CD1c-positive myeloid dendritic cell (primary cell): ENCODE measurements around the gene BFSP2.

Experiments used
- DNase-seq: peaks from one replicate; pipeline ENCODE4 v3.0.0-alpha.2; 2016; ENCODE audit errors: extremely low spot score

BFSP2 gene

DNA sequence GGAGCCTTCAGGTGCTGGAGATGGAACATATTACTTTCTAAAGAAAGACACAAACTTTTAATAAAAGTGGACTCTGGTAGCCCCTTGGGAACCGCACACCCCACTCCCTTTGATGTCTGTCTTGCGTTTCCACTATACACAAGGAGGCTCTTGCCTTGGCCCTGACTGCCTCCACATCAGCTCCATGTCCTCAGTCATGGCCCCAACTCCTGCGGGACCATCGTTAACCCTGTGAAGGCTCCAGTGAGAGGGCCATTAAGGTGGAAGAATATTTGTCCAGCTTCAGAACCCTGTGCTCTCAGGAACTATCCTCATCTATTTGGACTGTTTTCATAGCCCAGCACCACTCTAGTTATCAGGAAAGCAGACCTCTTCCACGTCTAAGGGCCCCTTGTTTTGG is 16.1 kb upstream of the BFSP2 start:
- no peak for DNase-seq

GRCh38 chr3:133384331-133385027 is 15.4 kb upstream of the BFSP2 start:
- DNase-seq: no peak

GRCh38 chr3:133386876-133387275 is 13.0 kb upstream of the BFSP2 start:
- DNase-seq: no peak

DNA sequence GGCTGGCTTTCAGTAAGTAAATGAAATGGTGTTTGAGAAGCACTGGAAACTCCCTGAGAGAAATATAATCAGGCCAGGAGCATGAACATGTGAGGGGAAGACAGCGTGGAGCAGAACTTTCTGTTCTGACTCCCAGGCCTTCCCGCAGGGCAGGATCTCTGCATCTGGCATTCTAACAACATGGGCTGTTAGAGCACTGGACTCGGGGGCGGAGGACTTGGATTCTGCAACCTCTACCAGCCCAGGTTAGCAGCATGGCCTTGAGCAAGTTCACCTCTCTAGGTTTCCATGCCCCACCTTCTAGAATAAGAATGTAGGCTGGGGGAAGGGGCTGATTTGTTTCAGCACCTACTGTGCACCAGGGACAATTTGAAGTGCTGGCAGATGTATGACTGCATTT is 12.5 kb upstream of the BFSP2 start:
- DNase-seq: no peak

DNA sequence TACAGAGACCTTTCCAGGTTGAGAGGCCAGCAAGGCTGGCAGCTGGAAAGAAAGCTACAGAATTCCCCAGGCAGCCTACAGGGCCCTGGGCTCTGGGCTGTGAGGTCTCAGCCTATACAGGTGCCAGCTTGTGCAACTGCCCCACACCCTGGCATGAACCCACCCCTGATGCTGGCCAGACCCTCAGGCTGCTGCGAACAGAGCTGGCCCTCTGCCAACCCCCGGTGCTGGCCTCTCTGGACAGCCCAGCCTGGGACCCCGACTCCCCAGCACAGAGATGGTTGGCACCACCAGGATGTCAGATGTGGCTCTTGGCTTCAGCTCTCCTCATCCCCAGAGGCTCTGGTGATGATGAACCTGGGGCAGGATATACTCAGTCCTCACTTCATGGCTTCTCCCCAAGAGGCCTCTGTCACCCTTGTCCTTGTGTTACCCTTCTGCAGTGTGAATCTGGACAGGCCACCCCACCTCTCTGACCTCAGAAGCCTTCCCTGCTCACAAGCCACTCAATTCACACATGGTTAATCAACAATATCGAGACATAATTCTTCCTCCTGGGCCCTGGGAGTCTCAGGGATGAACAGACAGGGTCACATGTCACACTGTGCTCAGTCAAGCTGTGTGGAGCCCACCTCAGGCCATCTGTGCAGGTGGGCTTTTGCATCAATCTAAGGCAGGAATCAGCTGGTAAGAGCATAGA is 11.0 kb upstream of the BFSP2 start:
- no peak for DNase-seq

DNA sequence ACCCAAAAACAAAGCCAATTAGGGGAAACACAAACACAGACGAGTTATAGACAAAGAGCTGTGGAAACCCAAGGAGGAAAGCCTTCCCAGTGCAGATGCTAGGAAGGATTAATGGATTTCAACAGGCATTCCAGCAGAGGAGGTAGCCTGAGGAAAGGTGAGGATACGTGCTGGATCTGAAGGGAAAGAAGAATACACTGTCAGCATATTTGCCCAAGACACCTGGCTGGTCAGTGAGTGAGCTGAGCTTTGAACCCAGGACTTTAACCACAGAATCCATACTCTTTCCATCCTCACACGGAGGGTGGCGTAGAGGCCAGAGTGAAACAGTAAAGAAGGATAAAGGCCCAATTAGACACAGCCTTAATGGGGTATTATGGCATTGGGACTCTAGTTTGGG is 9.1 kb upstream of the BFSP2 start:
- no peak for DNase-seq

- no peak for DNase-seq
Measured at GRCh38 chr3:133393204-133393603, 6.7 kb upstream of the BFSP2 start.

DNA sequence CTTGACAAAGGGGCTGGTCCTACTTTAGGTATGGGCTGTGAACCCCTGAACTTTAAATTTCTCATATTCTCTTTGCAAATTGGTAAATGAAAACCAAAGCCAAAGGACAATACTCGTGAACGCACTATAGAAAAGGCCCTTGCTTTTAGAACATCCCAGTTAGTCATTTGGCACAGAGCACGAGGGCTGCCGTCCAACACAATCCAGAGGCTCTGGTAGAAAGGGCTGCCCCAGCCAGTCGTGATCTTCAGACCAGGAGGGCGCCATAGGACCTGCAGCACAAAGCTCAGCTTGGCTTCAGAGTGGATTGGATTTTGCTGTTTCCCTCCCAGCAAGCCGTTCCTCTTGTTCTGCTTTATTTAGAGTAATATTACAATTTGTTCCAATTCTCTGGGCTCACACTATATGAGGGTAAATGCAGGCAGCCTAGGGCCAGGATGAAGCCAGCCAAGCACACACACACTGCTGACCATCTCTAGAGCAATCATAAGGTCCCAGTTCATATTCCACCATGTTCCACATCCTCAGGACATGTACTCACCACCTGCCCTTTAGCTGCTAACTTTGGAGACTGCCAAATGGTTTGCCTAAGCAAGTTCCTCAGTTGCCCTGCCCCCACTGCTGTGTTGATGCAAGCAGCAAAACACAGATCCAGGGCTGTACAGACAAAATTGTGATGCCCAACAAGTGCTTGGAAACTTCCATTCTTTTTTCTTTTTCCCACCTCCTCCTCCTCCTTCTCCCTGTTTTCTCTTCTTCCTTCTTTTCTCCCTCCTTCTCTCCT is 6.0 kb upstream of the BFSP2 start:
- DNase-seq: no peak

DNA sequence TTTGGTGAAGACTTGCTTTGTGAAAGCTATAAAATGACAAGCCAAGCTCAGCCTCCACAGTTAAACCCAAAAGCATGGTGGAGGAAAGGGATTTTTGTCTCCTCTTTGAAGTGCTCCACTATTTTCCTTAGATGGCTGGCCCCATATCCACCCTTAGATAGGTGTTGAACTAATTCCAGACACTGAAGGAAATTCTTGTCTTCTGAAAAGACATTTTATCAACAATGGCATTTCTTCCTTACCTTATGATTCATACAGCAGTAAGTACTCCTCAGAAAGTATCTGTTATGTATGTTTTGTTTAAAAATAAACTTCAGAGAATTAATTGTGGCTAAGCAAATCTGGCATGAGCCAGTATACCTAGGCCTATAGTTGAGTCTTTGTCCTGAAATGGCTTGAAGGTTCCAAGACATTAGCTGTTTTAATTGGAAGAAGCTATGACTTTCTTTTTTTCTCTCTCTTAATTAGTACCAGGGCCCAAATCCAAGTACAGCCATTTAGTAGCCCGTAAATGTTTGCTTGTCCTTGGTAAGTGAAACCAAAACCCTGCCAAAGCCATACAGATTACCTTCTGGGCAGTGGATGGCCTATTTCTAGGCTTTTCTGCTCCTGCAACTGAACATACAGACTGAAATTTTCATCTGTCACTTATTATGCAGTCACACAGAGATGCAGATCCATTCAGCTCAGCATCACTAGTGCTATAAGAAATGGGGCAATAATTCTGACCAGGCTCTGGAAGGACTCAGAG is 5.1 kb upstream of the BFSP2 start:
- no peak for DNase-seq

DNA sequence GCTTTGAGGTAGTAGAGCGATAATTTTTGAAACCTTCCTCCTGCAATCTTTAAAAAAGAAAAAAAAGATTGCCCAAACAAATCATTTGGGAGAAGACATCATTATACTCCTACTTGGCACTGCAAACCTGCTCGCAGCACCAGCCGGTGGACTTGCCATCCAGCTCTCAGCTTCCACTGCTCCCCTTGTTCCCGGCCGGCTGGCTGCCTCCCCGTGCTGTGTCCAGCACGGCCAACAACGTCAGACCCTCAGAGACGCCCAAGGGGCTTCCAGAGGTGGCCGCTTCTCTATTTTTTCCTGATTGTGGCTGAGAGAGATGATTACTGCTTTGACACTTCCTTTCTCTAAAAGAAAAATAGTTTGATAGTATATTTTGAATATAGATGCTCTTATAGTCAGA is 3.0 kb upstream of the BFSP2 start:
- no peak for DNase-seq

DNA sequence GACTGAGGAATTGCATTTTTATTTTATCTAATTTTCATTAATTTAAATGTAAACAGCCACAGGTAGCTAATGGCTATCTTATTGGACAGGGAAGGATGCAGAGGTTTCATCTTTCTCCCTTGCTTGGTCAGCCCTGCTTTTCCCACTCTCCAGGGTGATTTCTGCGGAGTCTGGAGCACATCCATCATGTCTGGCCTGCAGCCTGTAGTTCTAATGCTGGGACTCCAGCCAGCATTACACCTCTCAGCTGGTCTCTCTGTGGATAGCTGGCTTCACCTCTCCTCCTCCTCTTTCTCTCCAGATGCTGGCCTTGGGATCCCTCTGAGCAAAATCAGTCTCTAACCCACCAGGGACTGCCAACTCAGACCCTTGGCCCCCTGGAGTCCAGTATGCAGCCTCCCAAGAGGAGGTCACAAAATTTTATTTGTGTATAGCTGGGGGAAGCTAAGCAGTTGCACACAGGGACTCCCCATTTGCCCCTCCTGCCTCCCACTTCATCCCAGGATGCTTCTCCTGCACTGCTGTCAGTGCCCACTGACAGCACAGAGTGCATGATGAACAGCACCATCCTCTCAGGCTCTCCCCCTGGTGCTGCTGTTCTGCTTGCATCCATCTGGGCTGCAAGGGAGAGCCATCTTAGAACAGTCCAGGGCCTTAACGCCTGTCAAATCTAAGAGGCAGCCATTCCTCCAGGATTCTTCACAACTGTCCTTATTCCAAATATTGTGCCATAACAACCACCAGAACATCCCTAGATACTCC is 1.7 kb downstream of the BFSP2 start:
- DNase-seq: no peak

DNA sequence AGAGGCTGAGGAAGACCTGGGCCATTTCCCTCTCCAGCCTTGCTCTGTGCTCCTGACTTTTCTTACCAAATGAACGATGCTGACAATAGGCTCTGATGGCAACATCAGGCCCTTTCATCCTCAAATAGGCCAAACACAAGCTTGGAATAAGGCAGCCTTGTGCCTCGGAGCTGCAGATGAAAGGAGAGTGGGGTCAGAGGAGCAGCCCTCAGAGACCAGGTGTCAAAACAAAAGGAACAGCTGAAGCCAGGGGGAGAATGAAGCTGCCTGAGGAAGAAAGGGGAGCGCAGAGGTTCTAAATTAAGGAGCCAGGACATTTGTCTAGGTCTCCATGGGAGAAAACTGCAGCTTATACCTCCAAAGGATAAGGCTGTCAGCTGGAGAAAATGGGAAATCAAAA is 5.1 kb downstream of the BFSP2 start:
- DNase-seq: no peak

GRCh38 chr3:133408366-133408765 is 8.5 kb downstream of the BFSP2 start:
- DNase-seq: no peak

GRCh38 chr3:133408961-133409360 is 9.1 kb downstream of the BFSP2 start:
- DNase-seq: no peak

DNA sequence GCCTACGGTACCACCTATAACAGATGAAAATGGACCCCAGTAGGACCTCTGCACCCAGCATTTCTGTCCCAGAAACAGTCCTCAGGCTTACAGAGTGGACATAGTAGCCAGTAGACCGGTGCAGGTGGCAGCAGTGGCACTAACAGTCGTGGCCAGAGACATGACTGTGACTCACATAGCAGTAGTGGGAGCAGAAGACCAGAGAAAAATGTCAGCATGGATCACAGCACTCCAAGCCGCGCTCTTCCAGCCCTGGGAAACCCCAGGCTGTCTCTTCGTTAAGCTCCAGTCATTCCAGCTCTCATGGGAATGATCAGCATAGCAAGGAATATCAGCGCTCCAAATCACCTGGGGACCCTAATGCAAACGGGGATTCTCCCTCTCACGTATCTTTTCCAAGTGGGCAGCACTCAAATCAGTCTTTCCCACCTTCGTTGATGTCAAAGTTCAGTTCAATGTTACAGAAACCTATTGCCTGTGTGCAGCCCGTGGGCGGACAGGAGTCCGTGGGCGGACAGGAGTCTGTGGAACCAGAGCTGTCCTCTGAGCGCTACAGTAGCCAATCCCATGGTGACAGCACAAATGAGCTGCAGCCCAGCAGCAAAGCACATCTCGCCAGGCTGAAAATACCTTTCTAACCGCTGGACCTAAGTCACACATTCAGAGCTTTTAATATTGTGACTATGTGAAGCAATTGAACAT is 10.5 kb downstream of the BFSP2 start:
- DNase-seq: no peak

- DNase-seq: no peak
Measured at GRCh38 chr3:133412183-133413132, 12.6 kb downstream of the BFSP2 start.

DNA sequence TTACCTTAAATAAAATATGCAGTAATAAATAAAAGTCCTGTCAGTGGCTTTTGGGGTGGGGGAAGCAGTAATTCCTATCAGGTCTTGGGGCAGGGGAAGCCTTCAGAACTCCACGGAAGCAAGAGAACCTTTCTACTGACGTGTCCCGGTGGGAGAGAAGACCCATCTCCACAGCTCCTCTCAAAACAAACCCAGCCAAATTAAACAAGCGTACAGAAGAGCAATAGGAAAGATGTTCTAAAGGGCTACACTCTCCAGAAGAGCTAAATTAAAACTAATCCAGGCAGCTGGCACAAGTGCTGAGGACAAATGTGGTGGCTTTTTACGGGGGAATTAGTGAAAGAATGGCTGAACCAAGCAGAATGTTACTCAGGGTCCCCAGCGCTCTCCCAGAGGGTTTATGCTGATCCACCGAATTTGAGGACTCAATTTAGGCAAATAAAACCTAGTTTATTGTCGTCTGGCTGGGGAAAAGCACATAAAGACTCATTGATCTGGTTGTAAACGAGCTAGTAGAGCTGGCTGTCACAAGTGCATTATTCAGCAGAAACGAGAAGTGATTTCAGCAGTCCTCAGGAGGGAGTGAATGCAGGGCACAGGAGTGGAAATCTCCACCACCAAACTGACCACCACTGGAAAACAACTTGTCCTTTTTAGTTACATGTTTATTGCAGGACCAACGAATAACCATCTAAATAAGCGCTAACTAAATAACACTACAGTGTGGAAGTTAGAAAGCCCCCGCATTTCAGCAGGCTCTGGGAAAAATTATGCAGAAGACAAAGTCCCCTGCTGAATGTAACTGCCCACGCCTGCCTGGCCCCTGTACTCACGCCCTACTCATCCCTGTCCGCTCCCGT is 13.5 kb downstream of the BFSP2 start:
- peak; percentile 1 for DNase-seq

DNA sequence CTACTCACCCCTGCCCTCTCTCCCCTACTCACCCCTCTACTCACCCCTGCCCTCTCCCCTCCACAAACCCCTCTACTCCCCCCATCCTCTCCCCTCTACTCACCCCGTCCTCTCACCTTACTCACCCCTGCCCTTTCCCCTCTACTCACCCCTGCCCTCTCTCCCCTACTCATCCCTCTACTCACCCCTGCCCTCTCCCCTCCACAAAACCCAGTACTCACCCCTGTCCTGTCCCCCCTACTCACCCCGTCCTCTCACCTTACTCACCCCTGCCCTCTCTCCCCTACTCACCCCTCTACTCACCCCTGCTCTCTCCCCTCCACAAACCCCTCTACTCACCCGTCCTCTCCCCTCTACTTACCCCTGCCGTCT is 14.2 kb downstream of the BFSP2 start:
- DNase-seq: no peak

- DNase-seq: no peak
Measured at GRCh38 chr3:133418361-133418760, 18.5 kb downstream of the BFSP2 start.
